Measurements from ENCODE around the gene ADCYAP1R1.

ADCYAP1R1 gene

GRCh38 chr7:31047313-31048146, 4.6 kb upstream of the ADCYAP1R1 start:
- Histone ChIP-seq H4K20me1 (ENCODE audit: insufficient read depth) (no peaks in the 10 kb centered on the region), H3K27ac (no peak overlapping the region), H3K27me3 (ENCODE audit: insufficient read depth, low read depth) (peaks cover 3% of the 10 kb centered on the region; the same call in 1 of the 2 replicates), H3K4me3 (IDR thresholded peaks at IDR 0.05; ENCODE audit: insufficient read depth, low read depth, low read length) (no peak overlapping the region), H3K79me2 (ENCODE audit: insufficient read depth, low read depth) (no peaks in the 10 kb centered on the region), H3K9ac (no peak overlapping the region), H3K4me1 (ENCODE audit: low read depth, poor library complexity, severe bottlenecking) (no peaks in the 10 kb centered on the region), H3K36me3 (ENCODE audit: insufficient read depth) (no peaks in the 10 kb centered on the region), H2AFZ (ENCODE audit: low read depth) (no peak overlapping the region), H3K4me2 (no peak overlapping the region)
- TF ChIP-seq CTCF (conservative IDR thresholded peaks at IDR 0.05; ENCODE audit: low read depth, low read length), result no peak

- Histone ChIP-seq H3K27ac (no peak overlapping the region), H3K79me2 (ENCODE audit: insufficient read depth, low read depth) (no peaks in the 10 kb centered on the region), H3K4me1 (ENCODE audit: low read depth, poor library complexity, severe bottlenecking) (no peaks in the 10 kb centered on the region), H3K4me3 (IDR thresholded peaks at IDR 0.05; ENCODE audit: insufficient read depth, low read depth, low read length) (no peak overlapping the region), H3K9ac (no peak overlapping the region), H2AFZ (ENCODE audit: low read depth) (no peak overlapping the region), H3K36me3 (ENCODE audit: insufficient read depth) (no peaks in the 10 kb centered on the region), H3K27me3 (ENCODE audit: insufficient read depth, low read depth) (peaks cover 3% of the 10 kb centered on the region; the same call in 1 of the 2 replicates), H3K4me2 (no peak overlapping the region), H4K20me1 (ENCODE audit: insufficient read depth) (no peaks in the 10 kb centered on the region)
- no peak for TF ChIP-seq CTCF (conservative IDR thresholded peaks at IDR 0.05; ENCODE audit: low read depth, low read length)
These were observed 2.9 kb upstream of the ADCYAP1R1 start for GRCh38 chr7:31049005-31049765.

GRCh38 chr7:31052487-31052840, 356 bp downstream of the ADCYAP1R1 start:
- Histone ChIP-seq H3K9ac (no peak overlapping the region), H3K4me3 (IDR thresholded peaks at IDR 0.05; ENCODE audit: insufficient read depth, low read depth, low read length) (no peak overlapping the region), H3K79me2 (ENCODE audit: insufficient read depth, low read depth) (no peaks in the 10 kb centered on the region), H4K20me1 (ENCODE audit: insufficient read depth) (no peaks in the 10 kb centered on the region), H3K4me2 (no peak overlapping the region), H3K27me3 (ENCODE audit: insufficient read depth, low read depth) (peaks cover 3% of the 10 kb centered on the region; the same call in 1 of the 2 replicates), H3K36me3 (ENCODE audit: insufficient read depth) (no peaks in the 10 kb centered on the region), H3K4me1 (ENCODE audit: low read depth, poor library complexity, severe bottlenecking) (no peaks in the 10 kb centered on the region), H2AFZ (ENCODE audit: low read depth) (no peak overlapping the region), H3K27ac (no peak overlapping the region)
- no peak for TF ChIP-seq CTCF (conservative IDR thresholded peaks at IDR 0.05; ENCODE audit: low read depth, low read length)

GRCh38 chr7:31052841-31053601, 913 bp downstream of the ADCYAP1R1 start:
- Histone ChIP-seq H3K36me3 (ENCODE audit: insufficient read depth) (no peaks in the 10 kb centered on the region), H2AFZ (ENCODE audit: low read depth) (no peak overlapping the region), H3K4me2 (no peak overlapping the region), H3K4me3 (IDR thresholded peaks at IDR 0.05; ENCODE audit: insufficient read depth, low read depth, low read length) (no peak overlapping the region), H3K9ac (no peak overlapping the region), H3K4me1 (ENCODE audit: low read depth, poor library complexity, severe bottlenecking) (no peaks in the 10 kb centered on the region), H4K20me1 (ENCODE audit: insufficient read depth) (no peaks in the 10 kb centered on the region), H3K27ac (no peak overlapping the region), H3K27me3 (ENCODE audit: insufficient read depth, low read depth) (peaks cover 3% of the 10 kb centered on the region; the same call in 1 of the 2 replicates), H3K79me2 (ENCODE audit: insufficient read depth, low read depth) (no peaks in the 10 kb centered on the region)
- TF ChIP-seq CTCF (conservative IDR thresholded peaks at IDR 0.05; ENCODE audit: low read depth, low read length), result no peak
